Panc1 (cell line): ENCODE measurements around the gene CPA2. TPM values are rescaled to one million over a fixed set of nuclear protein-coding genes. Genes with fewer than 3 reads are reported as not detected.
"Not testable (repeated sequence)": the region's sequence is repeated elsewhere in the genome, so short reads cannot be mapped to it uniquely, and the experiment has no call there.

ENCODE experiments used
- ATAC-seq: fragments of 200-7000 bp; cut with Tn5 transposase; 2 replicates; pipeline ENCODE4 v1.9.1; 2020; ENCODE audit warnings: mild to moderate bottlenecking, moderate library complexity
- BruUV-seq: library from RNA; stranded (reverse); fragments of 400-500 nt; replicated peaks from 2 replicates; lab custom pipeline; 2021; lab: Mats Ljungman, UMichigan
- CTCF ChIA-PET: fragments of 300-600 bp; sonication (Branson Sonifier 250); formaldehyde crosslinking; loops from one replicate; lab custom pipeline; 2022; ENCODE audit warnings: antibody characterized with exemption; lab: Charles Lee
- POLR2A ChIA-PET: fragments of 300-600 bp; sonication (Branson Sonifier 250); formaldehyde crosslinking; loops from one replicate; lab custom pipeline; 2022; ENCODE audit warnings: antibody characterized with exemption; lab: Charles Lee
- DNase-seq: peaks from one replicate; pipeline ENCODE4 v3.0.0-alpha.2; 2010; ENCODE audit warnings: low read depth, low spot score
- H3K27ac ChIP-seq: 2 replicates; pipeline ENCODE4 v1.5.1; 2011; ENCODE audit warnings: mild to moderate bottlenecking, low read length, inconsistent platforms
- H3K27me3 ChIP-seq: fragments of 200-500 bp; sonication (Bioruptor generic); 2 replicates; pipeline ENCODE4 v1.6.0; 2014; ENCODE audit warnings: low read length, inconsistent platforms; ENCODE audit not compliant: control insufficient read depth, insufficient read depth
- H3K36me3 ChIP-seq: fragments of 200-500 bp; sonication (Bioruptor generic); 2 replicates; pipeline ENCODE4 v1.5.1; 2014; ENCODE audit warnings: inconsistent platforms, mild to moderate bottlenecking, low read length, moderate library complexity; ENCODE audit not compliant: control insufficient read depth, insufficient read depth
- H3K4me1 ChIP-seq: 2 replicates; pipeline ENCODE4 v1.5.1; 2011; ENCODE audit warnings: inconsistent platforms, mild to moderate bottlenecking, low read length, moderate library complexity; ENCODE audit not compliant: control insufficient read depth, insufficient read depth
- H3K4me3 ChIP-seq, 2 experiments: 2 replicates each; pipeline ENCODE4 v1.5.1; 2011 to 2012; ENCODE audit warnings: low read depth in 2 of 2, low read length in 2 of 2, mild to moderate bottlenecking in 2 of 2, inconsistent platforms in 1 of 2, moderate library complexity in 1 of 2
- H3K9me3 ChIP-seq: fragments of 200-500 bp; sonication (Bioruptor generic); 2 replicates; pipeline ENCODE4 v1.5.1; 2014; ENCODE audit warnings: low read depth, mild to moderate bottlenecking, inconsistent platforms, low read length, moderate library complexity; ENCODE audit not compliant: control insufficient read depth, insufficient read depth
- CTCF ChIP-seq: fragments of 450-650 bp; IDR thresholded peaks from 2 replicates; pipeline ENCODE4 v1.5.1; 2017; ENCODE audit warnings: mild to moderate bottlenecking
- POLR2AphosphoS5 ChIP-seq: IDR thresholded peaks from 2 replicates; pipeline ENCODE4 v1.6.1; 2012; ENCODE audit warnings: mild to moderate bottlenecking, low read depth, low read length, moderate library complexity
- REST ChIP-seq, 2 experiments: IDR thresholded peaks; 2 replicates each; pipeline ENCODE4 v1.6.1; 2011 to 2012; ENCODE audit warnings: low read depth in 2 of 2, control low read depth in 1 of 2, low read length in 1 of 2, mild to moderate bottlenecking in 1 of 2, moderate library complexity in 1 of 2; ENCODE audit not compliant: insufficient read depth in 1 of 2
- SIN3A ChIP-seq: IDR thresholded peaks from 2 replicates; pipeline ENCODE4 v1.6.1; 2012; ENCODE audit warnings: low read depth, mild to moderate bottlenecking, low read length, moderate library complexity, borderline replicate concordance; ENCODE audit not compliant: insufficient read depth
- TCF7L2 ChIP-seq: IDR thresholded peaks from 2 replicates; pipeline ENCODE4 v1.6.1; 2011; ENCODE audit warnings: mild to moderate bottlenecking, low read depth, low read length, inconsistent platforms
- in situ Hi-C: cut with HindIII; loops from 2 replicates; pipeline ENCODE4 v1.10.0; 2016; ENCODE audit warnings: low sequenced_read_pairs, low pct_unique_long_range_greater_than_20kb
- intact Hi-C: fragments of 100-400 bp; cut with micrococcal nuclease; formaldehyde crosslinking; loops from one replicate; pipeline ENCODE4 v1.10.0; 2022; ENCODE audit not compliant: unreplicated experiment
- total RNA-seq: library from RNA; stranded (reverse); gene quantifications from one replicate; pipeline ENCODE4 v1.2.1, GENCODE V29; 2021; ENCODE audit not compliant: unreplicated experiment

Gene CPA2
- total RNA-seq, 1 experiment from 2014 or later: 0.87 TPM

GRCh38 chr7:130240240-130240639 is 26.4 kb upstream of the CPA2 start:
- BruUV-seq: no TSS peak
- ChIA-PET CTCF (no interaction called here), POLR2A (interaction anchor here (0.6 kb wide), 1 partner anchor 1085 kb away, joined by 6 read pairs; no protein-coding TSS in a partner anchor)
- intact Hi-C loops (loop anchor here (5.0 to 10.0 kb wide), 2 partner anchors 247 to 595 kb away; no protein-coding TSS in a partner anchor), in situ Hi-C loops (no loop called here)
- no peaks in the 10 kb centered on the region for H3K36me3 ChIP-seq
- H3K4me1 ChIP-seq: no peaks in the 10 kb centered on the region
- no peak overlapping the region for H3K4me3 ChIP-seq
- no peak for DNase-seq
- no peak for ATAC-seq
- H3K27me3 ChIP-seq: no peaks in the 10 kb centered on the region
- no peaks in the 10 kb centered on the region for H3K9me3 ChIP-seq
- H3K27ac ChIP-seq: no peak overlapping the region
- no peak for TF ChIP-seq REST (IDR thresholded peaks at IDR 0.05; ENCODE audit: insufficient read depth in 1 of 2, low read depth in 2 of 2, low read length in 1 of 2)
- TF ChIP-seq TCF7L2: no peak
- no peak for TF ChIP-seq CTCF
- no peak for TF ChIP-seq POLR2AphosphoS5
- no peak for TF ChIP-seq SIN3A

GRCh38 chr7:130242198-130243014 is 24.3 kb upstream of the CPA2 start:
- ChIA-PET CTCF (interaction anchor here (1.5 kb wide), 1 partner anchor 516 kb away, joined by 6 read pairs; no protein-coding TSS in a partner anchor), POLR2A (interaction anchor here (0.6 kb wide), 1 partner anchor 171 kb away, joined by 6 read pairs; no protein-coding TSS in a partner anchor)
- no TSS peak for BruUV-seq
- H3K4me1 ChIP-seq: no peaks in the 10 kb centered on the region
- ATAC-seq: peak; percentile 96
- no peak overlapping the region for H3K27ac ChIP-seq
- no peaks in the 10 kb centered on the region for H3K36me3 ChIP-seq
- H3K4me3 ChIP-seq: no peak overlapping the region
- TF ChIP-seq REST (IDR thresholded peaks at IDR 0.05; ENCODE audit: insufficient read depth in 1 of 2, low read depth in 2 of 2, low read length in 1 of 2): no peak
- no peak for TF ChIP-seq SIN3A
- peak; percentile 93 for TF ChIP-seq CTCF
- no peak for TF ChIP-seq POLR2AphosphoS5
- intact Hi-C loops: loop anchor here (5.0 to 10.0 kb wide), 2 partner anchors 245 to 592 kb away; no protein-coding TSS in a partner anchor
- peak; percentile 24 for DNase-seq
- in situ Hi-C loops: no loop called here
- no peaks in the 10 kb centered on the region for H3K9me3 ChIP-seq
- H3K27me3 ChIP-seq: no peaks in the 10 kb centered on the region

- H3K4me1 ChIP-seq, H3K36me3 ChIP-seq, ATAC-seq, H3K27me3 ChIP-seq, H3K9me3 ChIP-seq, BruUV-seq, H3K27ac ChIP-seq, H3K4me3 ChIP-seq, POLR2A ChIA-PET, in situ Hi-C loops, DNase-seq: not testable (repeated sequence)
- intact Hi-C loops: loop anchor here (5.0 to 10.0 kb wide), 2 partner anchors 244 to 591 kb away; no protein-coding TSS in a partner anchor
- CTCF ChIA-PET: interaction anchor here (0.6 to 1.5 kb wide), 3 partner anchors 179 to 515 kb away, joined by 4 to 6 read pairs (median 6); no protein-coding TSS in a partner anchor
These were observed 23.2 kb upstream of the CPA2 start for GRCh38 chr7:130243486-130243885.
